GM12874 (cell line): ENCODE measurements around the gene UBL5.

Source experiments
- CTCF ChIP-seq: IDR thresholded peaks from 2 replicates; pipeline ENCODE4 v1.5.1; 2011; ENCODE audit warnings: low read depth, mild to moderate bottlenecking, control low read depth, low read length, moderate library complexity; ENCODE audit not compliant: insufficient read depth

The UBL5 gene

GRCh38 chr19:9827289-9828238, at the start of gene UBL5:
Gene UBL5 (plus strand): TSS chr19:9827918. CDS start chr19:9828338, 420 bp downstream.
- no peak for TF ChIP-seq CTCF

GRCh38 chr19:9782338-9782737, 45.4 kb upstream of the UBL5 start:
- TF ChIP-seq CTCF = no peak

GRCh38 chr19:9785367-9786331, 42.1 kb upstream of the UBL5 start:
- no peak for TF ChIP-seq CTCF

- TF ChIP-seq CTCF = no peak
These were observed 41.4 kb upstream of the UBL5 start for GRCh38 chr19:9786342-9786741.

- no peak for TF ChIP-seq CTCF
These were observed 40.9 kb upstream of the UBL5 start for GRCh38 chr19:9786819-9787218.

GRCh38 chr19:9789066-9789465, 38.7 kb upstream of the UBL5 start:
- no peak for TF ChIP-seq CTCF
